ENCODE data around the gene MMP14. TPM values are rescaled to one million over a fixed set of nuclear protein-coding genes. Genes with fewer than 3 reads are reported as not detected.

Gene MMP14
- total RNA-seq, 4 donors from 2014 or later: 66.6 to 233 (median 172) TPM

GRCh38 chr14:22897357-22897756, 61.0 kb downstream of the MMP14 start:
- Histone ChIP-seq H3K27ac (peak overlapping the region in 1 of 2 donors; percentile 71), H3K27me3 (no peaks in the 10 kb centered on the region), H3K4me1 (no peaks in the 10 kb centered on the region), H3K4me3 (no peak overlapping the region), H3K36me3 (no peaks in the 10 kb centered on the region), H3K9me3 (no peaks in the 10 kb centered on the region)
- intact Hi-C loops (cut with DNase I; ENCODE audit: low total_unique reads): no loop called here
- TF ChIP-seq CTCF (IDR thresholded peaks at IDR 0.05) (no peak), POLR2A (IDR thresholded peaks at IDR 0.05) (no peak)
- no peak for DNase-seq

Small RNAs within 50 kb of the gene (small RNA-seq; reads per million reads assigned to genes)
- gene RF00019: not detected

Other genes starting within 250 kb of the MMP14 start
- 100 to 1,000 TPM in 3 of 4 donors, 10 to 100 TPM in 1; 92.2 to 375 (median 207) TPM for gene DAD1, start 247.4 kb upstream of the MMP14 start, total RNA-seq
- gene ABHD4, start 238.3 kb upstream of the MMP14 start, total RNA-seq: 10 to 100 TPM; 17.9 to 40.0 (median 28.6) TPM
- gene OR6J1, start 192.2 kb upstream of the MMP14 start, total RNA-seq: under 1 TPM in 1 of 4 donors, not detected in 3; 0.14 TPM
- 10 to 100 TPM; 38.3 to 87.8 (median 55.9) TPM for gene OXA1L, start 69.9 kb upstream of the MMP14 start, total RNA-seq
- gene SLC7A7, start 21.1 kb upstream of the MMP14 start, total RNA-seq: 10 to 100 TPM in 1 of 4 donors, 1 to 10 TPM in 3; 2.8 to 15.6 (median 6.8) TPM
- gene MRPL52, start 6.7 kb upstream of the MMP14 start, total RNA-seq: 100 to 1,000 TPM in 1 of 4 donors, 10 to 100 TPM in 3; 14.3 to 255 (median 35.3) TPM
- gene LRP10, start 35.2 kb downstream of the MMP14 start, total RNA-seq: 100 to 1,000 TPM in 1 of 4 donors, 10 to 100 TPM in 3; 27.4 to 140 (median 37.5) TPM
- 1 to 10 TPM in 1 of 4 donors, under 1 TPM in 1, not detected in 2; 0.83 to 1.6 TPM for gene REM2, start 46.6 kb downstream of the MMP14 start, total RNA-seq
- 1,000 to 10,000 TPM in 2 of 4 donors, 100 to 1,000 TPM in 1, 10 to 100 TPM in 1; 49.7 to 2,239 (median 990) TPM for gene RBM23, start 82.6 kb downstream of the MMP14 start, total RNA-seq
- gene PRMT5, start 92.8 kb downstream of the MMP14 start, total RNA-seq: 100 to 1,000 TPM in 1 of 4 donors, 10 to 100 TPM in 3; 57.9 to 126 (median 75.6) TPM
- 10 to 100 TPM; 30.0 to 65.3 (median 34.7) TPM for gene HAUS4, start 120.5 kb downstream of the MMP14 start, total RNA-seq
- 10 to 100 TPM in 3 of 4 donors, 1 to 10 TPM in 1; 6.8 to 51.7 (median 27.1) TPM for gene AJUBA, start 146.0 kb downstream of the MMP14 start, total RNA-seq
- 10 to 100 TPM in 2 of 4 donors, 1 to 10 TPM in 2; 7.2 to 18.6 (median 10.4) TPM for gene C14orf93, start 173.6 kb downstream of the MMP14 start, total RNA-seq
- 100 to 1,000 TPM in 2 of 4 donors, 10 to 100 TPM in 2; 18.4 to 121 (median 92.0) TPM for gene PSMB5, start 198.3 kb downstream of the MMP14 start, total RNA-seq
- gene PSMB11, start 205.6 kb downstream of the MMP14 start, total RNA-seq: not detected
- gene CDH24, start 220.9 kb downstream of the MMP14 start, total RNA-seq: 10 to 100 TPM in 3 of 4 donors, 1 to 10 TPM in 1; 6.5 to 18.0 (median 13.8) TPM